GM19463 (cell line): ENCODE measurements around the gene RPLP1.
A peak's percentile ranks its signal among the peaks of the same experiment; 100 is the strongest.

Experiments used
- ATAC-seq: cut with Tn5 transposase; IDR thresholded peaks from one replicate; pipeline ENCODE4 v1.9.1; 2021; ENCODE audit warnings: mild to moderate bottlenecking, moderate library complexity; ENCODE audit not compliant: unreplicated experiment

The RPLP1 gene

DNA sequence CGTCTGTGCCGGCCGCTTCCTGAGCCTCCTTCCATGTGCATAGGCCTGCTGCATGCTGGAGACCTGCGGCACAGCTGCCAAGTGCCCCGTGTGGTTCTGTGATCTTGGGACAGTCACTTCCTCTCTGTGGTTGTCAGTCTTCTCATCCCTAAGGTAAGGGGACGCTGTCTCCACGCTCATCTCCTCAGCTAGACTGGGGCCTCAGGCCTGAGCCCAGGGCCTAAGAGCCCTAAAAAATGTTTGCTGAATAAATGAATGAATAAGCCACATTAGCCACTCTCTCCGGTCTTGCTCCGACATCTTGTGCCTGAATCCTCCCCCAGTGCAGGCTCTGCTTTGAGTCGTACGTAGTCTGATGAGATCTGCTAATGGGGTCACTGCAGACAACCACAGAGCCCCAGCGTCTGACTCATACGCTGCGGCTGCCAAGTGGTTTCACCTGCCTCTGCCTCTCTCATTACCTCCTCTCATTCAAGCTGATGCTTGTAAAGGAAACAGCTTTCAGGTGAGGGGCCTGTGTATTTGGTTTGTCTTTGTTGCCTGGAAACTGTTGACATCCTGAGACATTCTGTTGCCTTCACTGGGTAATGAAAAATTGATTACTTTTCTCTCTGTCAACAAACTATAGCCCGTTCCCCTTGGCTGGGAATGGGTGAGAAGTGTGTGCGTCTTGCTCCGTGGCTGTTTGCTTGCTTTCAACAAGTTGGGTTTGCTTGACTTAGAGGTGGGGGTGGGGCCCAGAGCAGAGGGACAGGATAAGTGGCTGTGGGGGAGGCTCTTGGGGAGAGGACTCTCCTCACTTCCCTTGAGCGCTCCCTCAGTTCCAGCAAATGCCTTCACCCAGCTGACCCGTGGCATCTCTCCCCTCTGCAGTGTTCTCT is 15.9 kb downstream of the RPLP1 start:
- ATAC-seq = peak; percentile 84

DNA sequence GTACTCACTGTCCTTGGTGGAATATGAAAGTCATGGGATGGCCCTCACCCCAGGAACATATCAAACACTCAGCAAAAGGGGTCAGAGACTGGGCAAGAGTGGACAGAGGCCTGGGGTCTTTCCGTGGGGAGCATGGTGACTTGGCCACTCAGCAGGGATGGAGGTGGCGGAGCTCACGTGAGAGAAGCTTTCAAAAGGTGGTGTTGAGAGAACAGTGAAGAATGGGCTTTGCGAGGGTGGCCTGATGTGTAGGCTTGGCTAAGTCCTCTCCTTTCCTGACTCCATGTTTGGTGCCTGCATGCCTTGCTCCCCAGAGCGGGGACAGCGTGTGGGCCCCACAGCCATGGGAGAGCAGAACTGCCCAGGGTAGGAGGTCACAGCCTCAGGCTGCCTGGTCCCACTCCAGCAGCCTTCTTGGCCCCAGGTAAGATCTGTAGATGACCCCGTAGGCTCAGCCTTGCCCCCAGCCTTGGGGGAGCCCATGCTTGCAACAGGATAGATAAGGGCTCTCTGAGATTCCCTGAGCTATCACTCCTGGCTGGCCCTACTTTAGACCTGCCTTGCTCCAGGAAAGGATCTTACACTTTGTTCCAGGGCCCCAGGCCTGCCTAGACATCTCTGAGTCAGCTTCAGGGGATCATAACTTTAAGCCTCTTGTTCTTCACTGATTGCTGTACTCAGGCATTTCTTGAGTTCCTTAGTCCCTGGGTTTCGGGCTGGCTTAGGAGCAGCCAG is 17.0 kb downstream of the RPLP1 start:
- ATAC-seq = no peak

DNA sequence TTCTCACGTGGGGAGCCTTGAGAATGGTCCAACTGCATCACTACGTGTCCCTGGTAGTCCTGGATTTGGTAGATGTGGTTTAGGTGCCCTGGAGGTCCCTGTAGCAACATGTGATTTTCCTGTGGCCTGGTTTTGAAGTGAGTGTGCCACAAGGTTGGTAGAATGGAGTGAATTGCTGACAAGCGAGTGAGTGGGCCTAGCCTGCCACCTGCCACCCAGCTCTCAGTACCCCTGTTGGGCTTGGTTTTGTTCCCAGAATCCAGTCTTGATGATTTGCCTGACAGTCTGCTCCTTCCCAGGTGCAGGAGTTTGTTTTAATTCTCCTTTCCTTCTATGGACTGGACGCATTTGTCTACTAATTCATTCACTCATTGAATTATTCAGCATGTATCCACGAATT is 19.4 kb downstream of the RPLP1 start:
- no peak for ATAC-seq

DNA sequence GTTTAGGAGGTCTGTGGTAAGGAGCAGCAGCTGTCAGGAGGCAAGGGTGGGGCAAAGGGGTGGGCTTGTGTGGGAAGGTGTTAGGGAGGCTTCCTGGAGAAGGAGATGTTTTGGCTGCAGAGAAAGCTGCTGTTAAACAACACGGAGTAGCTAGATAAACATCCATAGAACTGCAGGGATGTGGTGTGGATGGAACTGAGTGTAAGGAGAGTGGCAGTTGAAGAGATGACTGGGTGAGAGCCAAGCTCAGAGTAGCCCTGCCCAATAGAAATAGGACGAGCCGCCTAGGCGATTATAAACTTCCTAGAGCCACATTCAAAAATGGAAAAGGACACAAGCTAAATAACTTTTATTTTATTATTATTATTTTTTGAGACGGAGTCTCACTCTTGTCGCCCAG is 19.9 kb downstream of the RPLP1 start:
- no peak for ATAC-seq

DNA sequence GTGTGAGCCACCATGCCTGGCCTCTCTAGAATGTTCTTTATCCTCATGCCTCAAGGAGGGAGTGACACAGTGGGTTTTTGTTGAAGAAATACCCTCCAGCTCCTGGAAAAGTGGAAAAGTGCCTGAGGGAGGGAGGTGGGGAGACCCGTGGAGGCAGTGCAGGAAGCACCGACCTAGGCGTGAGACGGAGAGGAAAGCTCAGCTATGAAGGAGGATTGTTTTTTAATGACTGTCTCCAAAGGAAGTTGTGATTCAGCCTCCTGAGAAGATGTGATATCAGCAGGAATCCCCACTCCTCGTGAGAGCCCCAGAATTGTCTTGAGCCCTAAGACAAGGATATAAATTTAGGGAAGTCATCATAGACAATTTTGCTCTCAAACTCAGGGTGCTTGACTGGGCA is 21.7 kb downstream of the RPLP1 start:
- ATAC-seq = no peak

DNA sequence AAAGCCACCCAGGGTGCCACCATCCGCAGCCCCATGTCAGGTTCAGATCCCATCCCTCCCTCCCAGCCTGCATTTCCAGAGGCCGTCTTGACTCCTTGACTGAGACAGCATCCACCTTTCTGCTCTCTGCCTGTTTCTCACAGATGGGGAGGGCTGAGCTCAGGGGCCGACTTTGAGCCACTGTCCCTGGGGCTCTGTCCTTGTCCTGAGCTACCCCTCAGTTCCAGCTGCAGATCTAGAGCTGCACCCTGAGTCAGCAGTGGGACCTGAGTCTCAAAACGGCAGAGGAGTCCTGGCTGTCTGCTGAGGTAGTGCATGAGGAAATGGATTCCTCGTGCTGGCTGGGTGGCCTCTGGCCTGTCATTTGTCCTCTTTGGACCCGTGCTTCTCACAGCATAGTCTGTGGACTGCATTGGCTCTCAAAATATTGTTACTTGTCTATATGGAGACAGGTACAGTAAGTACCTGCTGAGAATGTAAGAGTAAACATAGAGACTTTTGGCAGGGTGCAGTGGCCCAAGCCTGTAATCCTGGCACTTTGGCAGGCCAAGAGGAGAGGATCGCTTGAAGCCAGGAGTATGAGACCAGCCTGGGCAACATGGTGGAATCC is 22.3 kb downstream of the RPLP1 start:
- no peak for ATAC-seq

DNA sequence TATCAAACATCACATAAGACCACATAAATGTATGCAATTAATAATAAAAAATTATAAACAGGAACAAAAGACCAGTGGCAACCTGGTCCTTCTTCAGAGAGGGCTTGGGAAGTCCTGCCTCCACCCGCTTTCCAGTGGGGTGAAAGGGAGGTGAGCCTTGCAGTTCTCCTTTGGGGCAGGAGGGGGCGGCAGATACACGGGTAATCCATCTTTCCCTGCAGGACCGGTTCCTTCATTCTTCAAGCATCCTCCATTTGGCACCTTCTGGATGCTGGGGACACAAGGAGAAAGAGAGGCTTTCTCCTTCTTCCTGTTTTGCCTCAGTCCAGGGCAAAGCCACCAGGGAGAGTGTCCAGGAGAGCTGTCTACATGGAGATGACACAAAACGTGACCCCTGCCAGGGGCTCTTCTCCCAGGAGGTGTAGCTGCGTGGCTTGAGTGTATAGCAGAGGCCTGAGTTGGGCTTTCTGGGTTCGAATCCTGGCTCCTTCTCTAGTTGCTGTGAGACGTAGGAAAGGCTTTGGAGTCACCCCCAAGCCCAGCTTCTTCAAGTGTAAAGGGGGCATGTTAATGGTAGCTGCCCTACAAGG is 23.2 kb downstream of the RPLP1 start:
- ATAC-seq = no peak

DNA sequence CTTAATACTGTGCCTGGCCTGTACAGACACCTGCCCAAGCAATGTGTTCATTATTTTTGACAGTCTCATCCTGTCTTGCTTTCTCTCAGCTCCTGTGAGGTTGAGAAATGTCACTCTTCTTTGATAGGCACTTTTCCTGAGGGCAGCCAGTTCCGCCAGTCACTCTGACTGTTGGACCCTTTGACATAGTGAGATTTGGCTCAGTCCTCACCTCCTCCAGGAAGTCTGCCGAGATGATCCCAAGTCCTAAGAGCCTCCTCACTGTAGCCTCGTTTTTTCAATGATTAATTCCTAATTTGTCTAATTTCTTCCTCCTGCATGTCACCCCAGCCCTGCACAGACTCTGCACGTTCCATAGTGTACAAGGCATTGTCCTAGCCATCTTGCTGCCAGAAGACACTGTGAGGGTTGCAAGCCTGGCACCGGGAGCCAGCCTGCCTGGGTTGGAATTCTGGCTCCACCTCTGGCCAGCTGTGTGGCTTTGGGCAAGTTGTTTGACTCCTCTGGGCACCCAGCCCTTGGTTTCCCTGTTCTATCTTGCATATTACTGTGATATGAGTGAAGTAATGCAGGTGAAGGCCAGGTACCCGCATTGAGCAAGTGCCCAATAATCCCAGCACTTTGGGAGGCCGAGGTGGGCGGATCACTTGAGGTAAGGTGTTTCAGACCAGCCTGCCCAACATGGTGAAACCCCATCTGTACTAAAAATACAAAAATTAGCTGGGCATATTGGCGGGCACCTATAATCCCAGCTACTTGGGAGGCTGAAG is 24.3 kb downstream of the RPLP1 start:
- ATAC-seq = no peak

DNA sequence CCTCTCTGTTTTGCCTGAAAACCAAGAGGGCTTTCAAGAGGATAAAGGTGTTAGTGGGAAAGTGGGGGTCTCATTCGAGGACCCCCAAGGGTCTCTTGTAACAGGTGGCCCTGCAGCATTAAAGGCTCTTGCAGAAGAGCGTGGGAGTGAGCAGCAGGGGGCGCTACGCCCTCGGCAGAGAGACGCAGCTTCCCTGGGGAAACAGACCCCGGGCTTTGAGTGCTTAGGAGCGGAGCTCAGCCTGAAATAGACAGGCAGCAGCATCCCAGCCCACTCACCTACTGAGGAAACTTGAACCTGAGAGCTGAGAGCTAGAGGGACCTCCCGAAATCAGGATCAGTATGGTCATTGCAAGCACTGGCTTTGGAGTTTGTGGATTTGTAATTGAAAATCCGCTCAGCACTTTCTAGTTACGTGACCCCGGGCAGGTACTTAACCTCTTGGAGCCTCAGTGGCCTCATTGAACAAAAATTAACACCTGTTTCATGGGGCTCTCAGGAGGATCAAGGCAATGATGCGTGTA is 25.7 kb downstream of the RPLP1 start:
- ATAC-seq = no peak

DNA sequence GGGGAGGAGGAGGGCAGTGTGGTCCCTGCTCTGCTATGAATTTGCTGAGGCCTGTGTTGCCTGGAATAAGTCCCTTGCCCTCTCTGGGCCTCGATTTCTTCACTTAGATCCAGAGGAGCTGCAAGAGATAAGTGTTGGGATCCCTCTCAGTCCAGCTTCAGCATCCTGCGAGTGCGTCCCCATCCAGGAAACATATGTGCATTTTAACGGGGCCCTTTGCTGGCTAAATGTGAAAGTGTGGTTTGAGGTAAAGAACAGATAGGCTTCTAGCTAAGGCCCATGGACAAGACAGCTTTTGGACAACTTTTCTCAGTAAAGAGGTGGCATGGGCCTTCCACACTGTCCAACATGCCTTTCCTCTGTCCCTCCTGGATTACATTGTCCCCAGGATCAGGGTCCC is 26.5 kb downstream of the RPLP1 start:
- ATAC-seq = no peak

DNA sequence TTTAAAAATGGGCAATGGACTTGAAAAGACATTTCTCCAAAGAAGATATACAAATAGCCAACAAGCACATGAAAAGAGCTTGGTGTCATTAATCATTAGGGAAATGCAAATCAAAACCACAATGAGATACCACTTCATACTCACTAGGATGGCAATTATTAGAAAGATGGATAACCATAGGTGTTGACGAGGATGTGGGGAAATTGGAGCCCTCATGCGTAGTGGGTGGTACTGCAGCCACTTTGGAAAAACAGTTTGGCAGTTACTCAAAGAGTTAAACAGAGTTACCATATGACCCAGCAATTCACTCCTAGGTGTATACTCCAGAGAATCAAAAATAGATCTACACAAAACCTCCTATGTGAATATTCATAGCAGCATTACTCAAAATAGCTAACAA is 27.4 kb downstream of the RPLP1 start:
- ATAC-seq = no peak

DNA sequence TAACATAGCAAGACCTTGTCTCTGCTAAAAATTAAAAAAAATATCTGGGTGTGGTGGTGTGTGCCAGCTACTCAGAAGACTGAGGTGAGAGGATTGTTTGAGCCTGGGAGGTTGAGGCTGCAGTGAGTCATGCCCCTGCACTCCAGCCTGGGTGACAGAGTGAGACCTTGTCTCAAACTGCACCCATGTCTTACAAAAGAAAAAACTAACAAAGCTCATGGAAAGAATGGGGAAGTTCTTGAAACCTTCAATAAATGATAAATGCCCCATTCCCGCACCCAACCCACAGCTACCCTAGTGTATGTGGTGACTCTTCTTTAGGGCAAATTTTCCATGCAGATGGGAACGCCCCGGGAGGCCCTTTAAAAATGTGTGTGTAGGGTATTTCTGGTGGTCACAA is 28.3 kb downstream of the RPLP1 start:
- no peak for ATAC-seq

DNA sequence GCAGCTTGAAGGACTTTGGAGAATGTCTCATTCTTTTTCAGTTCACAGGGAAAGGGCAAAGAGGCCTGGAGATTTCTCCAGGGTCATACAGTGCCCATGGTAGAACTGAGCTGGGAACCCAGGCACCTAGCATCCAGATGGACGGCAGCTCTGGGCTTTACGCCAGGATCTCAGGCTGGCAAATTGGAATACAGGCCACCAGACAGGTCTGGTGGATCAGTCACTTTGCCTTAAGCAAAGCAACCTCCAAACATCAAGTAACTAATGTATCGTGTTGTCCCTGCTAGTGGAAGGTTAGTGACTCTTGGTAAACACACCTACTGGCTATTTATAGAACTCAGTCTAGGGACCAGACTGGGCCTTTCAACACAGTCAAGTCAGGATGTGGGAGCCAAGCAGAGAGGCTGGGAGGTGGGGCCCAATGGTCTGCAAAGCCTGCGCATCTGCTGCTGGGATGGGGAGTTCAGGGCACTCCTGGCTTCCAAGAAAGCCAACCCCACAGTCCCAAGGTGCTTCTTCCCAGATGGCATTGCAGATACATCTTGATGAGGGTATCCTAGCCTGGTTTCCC is 30.2 kb downstream of the RPLP1 start:
- ATAC-seq = no peak

DNA sequence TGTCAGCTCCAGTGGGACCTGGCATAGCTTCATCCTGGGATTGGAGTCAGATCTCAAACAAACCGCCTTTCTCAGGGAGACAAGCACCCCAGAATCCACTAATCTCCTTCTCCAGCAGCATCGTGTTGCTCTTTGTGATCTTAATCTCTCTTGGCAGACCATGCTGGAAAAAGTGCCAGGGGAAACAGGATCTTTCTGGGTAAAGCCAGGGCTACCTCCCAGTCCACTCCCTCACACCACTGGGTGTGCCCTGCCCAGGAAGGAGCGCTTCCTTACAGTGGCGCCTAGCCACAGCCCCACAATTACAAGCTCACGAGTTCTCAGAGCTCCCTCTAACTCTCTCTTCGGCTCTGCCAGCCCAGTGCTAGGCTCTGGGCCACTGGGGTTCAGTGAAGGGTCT is 32.2 kb downstream of the RPLP1 start:
- ATAC-seq = no peak

DNA sequence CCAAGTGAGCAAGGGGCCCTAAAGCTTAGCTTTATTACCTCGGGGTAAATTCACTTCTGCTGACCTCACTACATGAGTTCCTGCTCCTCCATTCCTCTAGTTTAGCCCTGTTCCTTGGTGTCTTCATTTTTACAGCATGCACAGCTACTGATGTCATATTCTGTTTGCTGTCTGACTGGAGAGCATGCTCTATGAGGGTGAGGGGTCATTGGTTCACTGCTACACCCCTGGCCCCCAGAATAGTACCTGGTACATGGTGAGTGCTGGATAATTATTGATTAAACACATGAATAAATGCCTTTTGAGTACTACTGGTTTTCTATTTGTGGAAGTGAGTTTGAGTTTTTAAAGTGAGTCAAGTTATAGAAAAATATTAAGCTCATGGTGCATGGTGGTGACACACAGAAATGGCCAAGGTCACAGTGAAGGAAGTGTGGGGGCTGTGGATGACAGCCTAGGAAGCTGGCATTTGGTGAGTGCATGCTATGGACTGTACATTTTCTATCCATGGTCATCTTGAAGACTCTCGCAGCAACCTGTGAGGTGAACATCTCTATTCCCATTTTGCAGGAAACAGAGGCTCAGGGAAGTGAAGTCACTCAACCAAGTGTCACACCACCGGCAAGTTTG is 34.0 kb downstream of the RPLP1 start:
- no peak for ATAC-seq

DNA sequence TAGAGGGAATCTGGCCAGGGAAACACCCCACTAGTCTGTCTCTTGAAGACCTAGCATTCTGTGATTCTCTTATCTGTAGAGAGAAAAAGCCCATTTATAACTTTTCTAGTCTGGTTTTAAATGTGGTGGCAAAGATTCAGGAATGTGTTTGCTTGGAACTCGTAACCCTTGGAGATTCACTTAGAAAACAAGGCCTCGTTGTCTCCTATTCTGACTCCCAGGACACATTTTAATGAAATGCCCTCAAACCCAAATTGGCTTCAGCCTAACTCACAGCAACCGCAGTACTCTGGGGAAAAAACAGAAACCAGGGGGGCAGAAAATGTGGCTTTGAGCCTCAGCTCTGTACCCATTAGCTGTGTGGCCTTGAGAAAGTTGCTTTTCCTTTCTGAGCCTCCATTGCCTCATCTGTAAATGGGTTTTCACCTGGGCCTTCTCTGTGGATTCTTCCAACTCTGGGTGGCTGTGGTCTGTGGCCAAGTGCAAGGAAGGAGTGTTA is 36.5 kb downstream of the RPLP1 start:
- ATAC-seq = no peak

DNA sequence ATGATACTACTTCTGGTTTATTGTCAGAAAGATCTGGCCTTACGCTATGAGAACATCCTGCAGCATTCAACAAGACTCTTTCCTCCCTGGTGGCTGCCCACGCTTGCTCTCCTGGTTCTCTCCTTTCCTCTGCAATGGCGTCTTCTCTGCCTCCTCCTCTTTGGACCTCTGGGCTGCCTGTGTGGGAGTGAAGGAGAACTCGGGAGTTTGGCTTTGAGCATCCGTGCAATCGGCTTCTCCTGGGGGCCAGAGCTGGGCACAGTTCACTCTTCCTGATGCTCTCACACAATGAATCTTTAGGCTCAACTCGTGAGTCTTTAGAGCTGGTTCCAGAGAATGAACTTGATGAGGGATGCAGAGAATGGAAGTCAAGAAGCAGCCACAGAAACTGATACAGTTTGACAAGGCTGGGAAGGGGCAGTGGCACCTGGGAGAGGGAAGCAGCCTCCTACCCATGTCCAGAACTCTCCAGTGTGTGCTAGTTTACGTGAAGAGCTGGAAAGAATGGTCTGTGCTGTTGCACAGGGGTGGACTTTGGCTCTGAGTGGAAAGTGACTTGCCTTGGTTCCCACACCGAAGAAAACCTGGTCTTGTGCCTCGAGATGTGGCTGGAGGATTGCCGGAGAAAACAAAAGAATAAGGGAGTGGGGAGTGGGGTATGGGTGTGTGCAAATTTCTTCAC is 37.9 kb downstream of the RPLP1 start:
- no peak for ATAC-seq

DNA sequence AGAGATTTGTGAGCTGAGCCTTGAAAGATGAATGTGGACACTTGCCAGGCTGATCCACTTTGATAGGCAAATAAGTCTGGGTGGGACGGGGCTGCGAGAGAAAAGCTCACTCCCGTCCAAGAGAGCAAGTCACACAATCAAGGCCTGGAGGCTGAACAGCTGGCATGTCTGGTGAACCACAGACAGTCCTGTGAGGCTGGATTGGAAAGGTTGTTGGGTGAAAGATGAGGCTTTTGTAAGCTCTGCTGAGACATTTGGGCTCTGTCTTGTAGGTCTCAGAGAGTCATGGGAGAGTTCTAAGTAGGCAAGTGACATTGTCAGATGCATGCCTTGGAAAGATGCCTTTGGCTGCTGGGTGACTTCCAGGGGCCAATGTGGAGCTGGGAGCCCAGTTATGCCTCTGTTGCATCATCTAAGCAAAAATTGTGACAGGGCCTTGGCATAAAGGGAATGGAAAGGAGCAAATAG is 38.5 kb downstream of the RPLP1 start:
- ATAC-seq = no peak

DNA sequence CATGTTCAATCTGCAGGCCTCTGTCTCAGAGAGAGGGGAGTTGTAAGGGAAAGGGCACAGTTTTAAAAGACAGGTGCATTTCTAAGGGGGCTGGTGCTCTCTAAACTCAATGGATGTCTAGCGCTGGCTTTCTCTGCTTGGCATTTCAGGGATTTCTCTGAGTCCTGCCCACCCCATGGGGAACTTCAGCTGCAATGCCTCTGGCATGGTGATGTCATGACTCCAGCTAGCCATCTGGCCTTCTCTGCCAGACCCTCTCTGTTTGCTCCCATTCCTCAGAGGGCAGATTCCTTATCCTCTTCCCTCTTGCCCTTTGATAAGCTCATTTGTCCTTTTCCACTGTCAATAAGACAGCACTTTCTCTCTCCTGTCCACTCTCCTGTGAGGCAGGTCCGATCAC is 40.8 kb downstream of the RPLP1 start:
- no peak for ATAC-seq
